HG02943 (cell line): ENCODE results near the gene SEMG1.

Experiments
- ATAC-seq: cut with Tn5 transposase; IDR thresholded peaks from one replicate; pipeline ENCODE4 v1.9.1; 2021; ENCODE audit warnings: mild to moderate bottlenecking, low read depth, moderate library complexity; ENCODE audit not compliant: unreplicated experiment

SEMG1 gene

GRCh38 chr20:45206725-45207124, at the start of gene SEMG1:
Gene SEMG1, plus strand, starts transcription at chr20:45207033. Its CDS starts 21 bp downstream, at chr20:45207054.
- no peak for ATAC-seq

- ATAC-seq: no peak
Observed at GRCh38 chr20:45157962-45158361, 48.9 kb upstream of the SEMG1 start.

GRCh38 chr20:45163083-45163803, 43.6 kb upstream of the SEMG1 start:
- no peak for ATAC-seq

GRCh38 chr20:45164906-45165305, 41.9 kb upstream of the SEMG1 start:
- no peak for ATAC-seq

- no peak for ATAC-seq
Observed at GRCh38 chr20:45173522-45173921, 33.3 kb upstream of the SEMG1 start.

GRCh38 chr20:45174434-45175364, 32.1 kb upstream of the SEMG1 start, which contains the start of gene PI3:
Gene PI3, plus strand, starts transcription at chr20:45174902. Its CDS starts 21 bp downstream, at chr20:45174923.
- no peak for ATAC-seq

GRCh38 chr20:45176526-45177267, 30.1 kb upstream of the SEMG1 start:
- no peak for ATAC-seq

- no peak for ATAC-seq
Observed at GRCh38 chr20:45179166-45179565, 27.7 kb upstream of the SEMG1 start.

- no peak for ATAC-seq
Observed at GRCh38 chr20:45181639-45182038, 25.2 kb upstream of the SEMG1 start.

- no peak for ATAC-seq
Observed at GRCh38 chr20:45183084-45183483, 23.7 kb upstream of the SEMG1 start.

GRCh38 chr20:45187693-45188092, 19.1 kb upstream of the SEMG1 start:
- no peak for ATAC-seq

- ATAC-seq: no peak
Observed at GRCh38 chr20:45189067-45189609, 17.7 kb upstream of the SEMG1 start.

GRCh38 chr20:45189861-45190260, 17.0 kb upstream of the SEMG1 start:
- no peak for ATAC-seq

- no peak for ATAC-seq
Observed at GRCh38 chr20:45191926-45192325, 14.9 kb upstream of the SEMG1 start.

- ATAC-seq: no peak
Observed at GRCh38 chr20:45193331-45193730, 13.5 kb upstream of the SEMG1 start.

- ATAC-seq: no peak
Observed at GRCh38 chr20:45209924-45210323, 3.1 kb downstream of the SEMG1 start.

- ATAC-seq: no peak
Observed at GRCh38 chr20:45211569-45212474, 5.0 kb downstream of the SEMG1 start.

- ATAC-seq: no peak
Observed at GRCh38 chr20:45212836-45213235, 6.0 kb downstream of the SEMG1 start.

GRCh38 chr20:45218124-45218523, 11.3 kb downstream of the SEMG1 start:
- no peak for ATAC-seq
